Panc1 (cell line): ENCODE measurements around the gene ZNF775. TPM values are rescaled to one million over a fixed set of nuclear protein-coding genes. Genes with fewer than 3 reads are reported as not detected.

Experiments used
- ATAC-seq: fragments of 200-7000 bp; cut with Tn5 transposase; 2 replicates; pipeline ENCODE4 v1.9.1; 2020; ENCODE audit warnings: mild to moderate bottlenecking, moderate library complexity
- BruUV-seq: library from RNA; stranded (reverse); fragments of 400-500 nt; replicated peaks from 2 replicates; lab custom pipeline; 2021; lab: Mats Ljungman, UMichigan
- CTCF ChIA-PET: fragments of 300-600 bp; sonication (Branson Sonifier 250); formaldehyde crosslinking; loops from one replicate; lab custom pipeline; 2022; ENCODE audit warnings: antibody characterized with exemption; lab: Charles Lee
- POLR2A ChIA-PET: fragments of 300-600 bp; sonication (Branson Sonifier 250); formaldehyde crosslinking; loops from one replicate; lab custom pipeline; 2022; ENCODE audit warnings: antibody characterized with exemption; lab: Charles Lee
- DNase-seq: peaks from one replicate; pipeline ENCODE4 v3.0.0-alpha.2; 2010; ENCODE audit warnings: low read depth, low spot score
- H3K27ac ChIP-seq: 2 replicates; pipeline ENCODE4 v1.5.1; 2011; ENCODE audit warnings: mild to moderate bottlenecking, low read length, inconsistent platforms
- H3K27me3 ChIP-seq: fragments of 200-500 bp; sonication (Bioruptor generic); 2 replicates; pipeline ENCODE4 v1.6.0; 2014; ENCODE audit warnings: low read length, inconsistent platforms; ENCODE audit not compliant: control insufficient read depth, insufficient read depth
- H3K36me3 ChIP-seq: fragments of 200-500 bp; sonication (Bioruptor generic); 2 replicates; pipeline ENCODE4 v1.5.1; 2014; ENCODE audit warnings: inconsistent platforms, mild to moderate bottlenecking, low read length, moderate library complexity; ENCODE audit not compliant: control insufficient read depth, insufficient read depth
- H3K4me1 ChIP-seq: 2 replicates; pipeline ENCODE4 v1.5.1; 2011; ENCODE audit warnings: inconsistent platforms, mild to moderate bottlenecking, low read length, moderate library complexity; ENCODE audit not compliant: control insufficient read depth, insufficient read depth
- H3K4me3 ChIP-seq, 2 experiments: 2 replicates each; pipeline ENCODE4 v1.5.1; 2011 to 2012; ENCODE audit warnings: low read depth in 2 of 2, low read length in 2 of 2, mild to moderate bottlenecking in 2 of 2, inconsistent platforms in 1 of 2, moderate library complexity in 1 of 2
- H3K9me3 ChIP-seq: fragments of 200-500 bp; sonication (Bioruptor generic); 2 replicates; pipeline ENCODE4 v1.5.1; 2014; ENCODE audit warnings: low read depth, mild to moderate bottlenecking, inconsistent platforms, low read length, moderate library complexity; ENCODE audit not compliant: control insufficient read depth, insufficient read depth
- POLR2AphosphoS5 ChIP-seq: IDR thresholded peaks from 2 replicates; pipeline ENCODE4 v1.6.1; 2012; ENCODE audit warnings: mild to moderate bottlenecking, low read depth, low read length, moderate library complexity
- SIN3A ChIP-seq: IDR thresholded peaks from 2 replicates; pipeline ENCODE4 v1.6.1; 2012; ENCODE audit warnings: low read depth, mild to moderate bottlenecking, low read length, moderate library complexity, borderline replicate concordance; ENCODE audit not compliant: insufficient read depth
- TCF7L2 ChIP-seq: IDR thresholded peaks from 2 replicates; pipeline ENCODE4 v1.6.1; 2011; ENCODE audit warnings: mild to moderate bottlenecking, low read depth, low read length, inconsistent platforms
- in situ Hi-C: cut with HindIII; loops from 2 replicates; pipeline ENCODE4 v1.10.0; 2016; ENCODE audit warnings: low sequenced_read_pairs, low pct_unique_long_range_greater_than_20kb
- intact Hi-C: fragments of 100-400 bp; cut with micrococcal nuclease; formaldehyde crosslinking; loops from one replicate; pipeline ENCODE4 v1.10.0; 2022; ENCODE audit not compliant: unreplicated experiment
- total RNA-seq: library from RNA; stranded (reverse); gene quantifications from one replicate; pipeline ENCODE4 v1.2.1, GENCODE V29; 2021; ENCODE audit not compliant: unreplicated experiment
- TF ChIP-seq, protein P1 (sequence below): fragments of 450-650 bp; IDR thresholded peaks from 2 replicates; pipeline ENCODE4 v1.5.1; 2017; ENCODE audit warnings: mild to moderate bottlenecking
- TF ChIP-seq, protein P2 (sequence below), 2 experiments: IDR thresholded peaks; 2 replicates each; pipeline ENCODE4 v1.6.1; 2011 to 2012; ENCODE audit warnings: low read depth in 2 of 2, control low read depth in 1 of 2, low read length in 1 of 2, mild to moderate bottlenecking in 1 of 2, moderate library complexity in 1 of 2; ENCODE audit not compliant: insufficient read depth in 1 of 2

ZNF775 gene
- total RNA-seq, 1 experiment from 2014 or later, result 14.7 TPM

GRCh38 chr7:150421831-150422230 is 42.7 kb downstream of the ZNF775 start:
- intact Hi-C loops, result loop anchor here (2.0 to 10.0 kb wide), 2 partner anchors 65 to 137 kb away; no protein-coding TSS in a partner anchor
- H3K4me1 ChIP-seq, result peaks cover 7% of the 10 kb centered on the region; the same call in 1 of the 2 replicates
- H3K27me3 ChIP-seq, result no peaks in the 10 kb centered on the region
- H3K36me3 ChIP-seq, result no peaks in the 10 kb centered on the region
- DNase-seq (no peak), ATAC-seq (no peak)
- POLR2A ChIA-PET, result no interaction called here
- no peak overlapping the region for H3K27ac ChIP-seq
- no peak for TF ChIP-seq POLR2AphosphoS5
- no peak for TF ChIP-seq SIN3A
- TF ChIP-seq, protein P1, sequence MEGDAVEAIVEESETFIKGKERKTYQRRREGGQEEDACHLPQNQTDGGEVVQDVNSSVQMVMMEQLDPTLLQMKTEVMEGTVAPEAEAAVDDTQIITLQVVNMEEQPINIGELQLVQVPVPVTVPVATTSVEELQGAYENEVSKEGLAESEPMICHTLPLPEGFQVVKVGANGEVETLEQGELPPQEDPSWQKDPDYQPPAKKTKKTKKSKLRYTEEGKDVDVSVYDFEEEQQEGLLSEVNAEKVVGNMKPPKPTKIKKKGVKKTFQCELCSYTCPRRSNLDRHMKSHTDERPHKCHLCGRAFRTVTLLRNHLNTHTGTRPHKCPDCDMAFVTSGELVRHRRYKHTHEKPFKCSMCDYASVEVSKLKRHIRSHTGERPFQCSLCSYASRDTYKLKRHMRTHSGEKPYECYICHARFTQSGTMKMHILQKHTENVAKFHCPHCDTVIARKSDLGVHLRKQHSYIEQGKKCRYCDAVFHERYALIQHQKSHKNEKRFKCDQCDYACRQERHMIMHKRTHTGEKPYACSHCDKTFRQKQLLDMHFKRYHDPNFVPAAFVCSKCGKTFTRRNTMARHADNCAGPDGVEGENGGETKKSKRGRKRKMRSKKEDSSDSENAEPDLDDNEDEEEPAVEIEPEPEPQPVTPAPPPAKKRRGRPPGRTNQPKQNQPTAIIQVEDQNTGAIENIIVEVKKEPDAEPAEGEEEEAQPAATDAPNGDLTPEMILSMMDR, result no peak
- TF ChIP-seq TCF7L2, result no peak
- TF ChIP-seq, protein P2, sequence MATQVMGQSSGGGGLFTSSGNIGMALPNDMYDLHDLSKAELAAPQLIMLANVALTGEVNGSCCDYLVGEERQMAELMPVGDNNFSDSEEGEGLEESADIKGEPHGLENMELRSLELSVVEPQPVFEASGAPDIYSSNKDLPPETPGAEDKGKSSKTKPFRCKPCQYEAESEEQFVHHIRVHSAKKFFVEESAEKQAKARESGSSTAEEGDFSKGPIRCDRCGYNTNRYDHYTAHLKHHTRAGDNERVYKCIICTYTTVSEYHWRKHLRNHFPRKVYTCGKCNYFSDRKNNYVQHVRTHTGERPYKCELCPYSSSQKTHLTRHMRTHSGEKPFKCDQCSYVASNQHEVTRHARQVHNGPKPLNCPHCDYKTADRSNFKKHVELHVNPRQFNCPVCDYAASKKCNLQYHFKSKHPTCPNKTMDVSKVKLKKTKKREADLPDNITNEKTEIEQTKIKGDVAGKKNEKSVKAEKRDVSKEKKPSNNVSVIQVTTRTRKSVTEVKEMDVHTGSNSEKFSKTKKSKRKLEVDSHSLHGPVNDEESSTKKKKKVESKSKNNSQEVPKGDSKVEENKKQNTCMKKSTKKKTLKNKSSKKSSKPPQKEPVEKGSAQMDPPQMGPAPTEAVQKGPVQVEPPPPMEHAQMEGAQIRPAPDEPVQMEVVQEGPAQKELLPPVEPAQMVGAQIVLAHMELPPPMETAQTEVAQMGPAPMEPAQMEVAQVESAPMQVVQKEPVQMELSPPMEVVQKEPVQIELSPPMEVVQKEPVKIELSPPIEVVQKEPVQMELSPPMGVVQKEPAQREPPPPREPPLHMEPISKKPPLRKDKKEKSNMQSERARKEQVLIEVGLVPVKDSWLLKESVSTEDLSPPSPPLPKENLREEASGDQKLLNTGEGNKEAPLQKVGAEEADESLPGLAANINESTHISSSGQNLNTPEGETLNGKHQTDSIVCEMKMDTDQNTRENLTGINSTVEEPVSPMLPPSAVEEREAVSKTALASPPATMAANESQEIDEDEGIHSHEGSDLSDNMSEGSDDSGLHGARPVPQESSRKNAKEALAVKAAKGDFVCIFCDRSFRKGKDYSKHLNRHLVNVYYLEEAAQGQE (IDR thresholded peaks at IDR 0.05; ENCODE audit: insufficient read depth in 1 of 2, low read depth in 2 of 2, low read length in 1 of 2), result no peak
- CTCF ChIA-PET, result no interaction called here
- in situ Hi-C loops, result no loop called here
- no peaks in the 10 kb centered on the region for H3K9me3 ChIP-seq
- no peak overlapping the region for H3K4me3 ChIP-seq
- BruUV-seq, result no TSS peak

GRCh38 chr7:150425670-150426069 is 46.5 kb downstream of the ZNF775 start:
- Histone ChIP-seq H3K27me3 (no peaks in the 10 kb centered on the region), H3K9me3 (no peaks in the 10 kb centered on the region), H3K36me3 (no peaks in the 10 kb centered on the region), H3K4me3 (no peak overlapping the region), H3K4me1 (peaks cover 7% of the 10 kb centered on the region; the same call in 1 of the 2 replicates), H3K27ac (no peak overlapping the region)
- BruUV-seq, result no TSS peak
- in situ Hi-C loops, result no loop called here
- DNase-seq, result no peak
- ChIA-PET POLR2A (no interaction called here), CTCF (no interaction called here)
- intact Hi-C loops, result loop anchor here (10.0 kb wide), 1 partner anchor 141 kb away; no protein-coding TSS in a partner anchor
- ATAC-seq, result no peak
- TF ChIP-seq, protein P2 (IDR thresholded peaks at IDR 0.05; ENCODE audit: insufficient read depth in 1 of 2, low read depth in 2 of 2, low read length in 1 of 2), result no peak
- TF ChIP-seq TCF7L2 (no peak), SIN3A (no peak), POLR2AphosphoS5 (no peak)
